HG03095 (cell line): ENCODE data around the gene LAMA4.
"Not testable (repeated sequence)": the region's sequence is repeated elsewhere in the genome, so short reads cannot be mapped to it uniquely, and the experiment has no call there.

Source experiments
- ATAC-seq: cut with Tn5 transposase; IDR thresholded peaks from one replicate; pipeline ENCODE4 v1.9.1; 2021; ENCODE audit warnings: moderate library complexity; ENCODE audit not compliant: unreplicated experiment

LAMA4 gene

GRCh38 chr6:112106026-112106425 is 148.3 kb downstream of the LAMA4 start:
- ATAC-seq = not testable (repeated sequence)

GRCh38 chr6:112100561-112100960 is 153.8 kb downstream of the LAMA4 start:
- ATAC-seq = no peak

- no peak for ATAC-seq
Observed at GRCh38 chr6:112096901-112097300, 157.5 kb downstream of the LAMA4 start.

- no peak for ATAC-seq
Observed at GRCh38 chr6:112087916-112088315, 166.5 kb downstream of the LAMA4 start.

GRCh38 chr6:112087136-112087911 is 167.0 kb downstream of the LAMA4 start, which contains the start of the genes FAM229B and TUBE1:
Gene FAM229B, plus strand, starts transcription at chr6:112087591. Its CDS starts 11,693 bp downstream, at chr6:112099284.
Gene TUBE1, minus strand, starts transcription at chr6:112087482. Its CDS starts 48 bp downstream, at chr6:112087434.
- ATAC-seq = peak; percentile 97

GRCh38 chr6:112086744-112087135 is 167.6 kb downstream of the LAMA4 start:
- ATAC-seq = peak; percentile 31

GRCh38 chr6:112085286-112086065 is 168.9 kb downstream of the LAMA4 start:
- ATAC-seq = no peak

- ATAC-seq = no peak
Observed at GRCh38 chr6:112081569-112081968, 172.8 kb downstream of the LAMA4 start.

- no peak for ATAC-seq
Observed at GRCh38 chr6:112066606-112067005, 187.8 kb downstream of the LAMA4 start.

- ATAC-seq = no peak
Observed at GRCh38 chr6:112065426-112065986, 188.9 kb downstream of the LAMA4 start.

GRCh38 chr6:112062966-112063365 is 191.4 kb downstream of the LAMA4 start:
- ATAC-seq = no peak

GRCh38 chr6:112061605-112062004 is 192.8 kb downstream of the LAMA4 start:
- no peak for ATAC-seq
